Retinal pigment epithelial cell (primary cell): ENCODE data around the gene CPNE4.

Experiments used
- DNase-seq: peaks from one replicate; pipeline ENCODE4 v3.0.0-alpha.2; 2010; ENCODE audit warnings: low read depth
- H3K4me3 ChIP-seq: 2 replicates; pipeline ENCODE4 v1.5.1; 2011; ENCODE audit warnings: mild to moderate bottlenecking, low read length, control low read depth, moderate library complexity
- CTCF ChIP-seq: conservative IDR thresholded peaks from 2 replicates; pipeline ENCODE4 v1.5.1; 2011; ENCODE audit warnings: low read depth, low read length, control low read depth, inconsistent platforms

CPNE4 gene

GRCh38 chr3:131840156-131840797 is 194.5 kb downstream of the CPNE4 start:
- no peak overlapping the region for H3K4me3 ChIP-seq
- DNase-seq: peak; percentile 1
- no peak for TF ChIP-seq CTCF

GRCh38 chr3:131835906-131836305 is 198.9 kb downstream of the CPNE4 start:
- no peak for TF ChIP-seq CTCF
- DNase-seq: no peak
- H3K4me3 ChIP-seq: no peak overlapping the region

- TF ChIP-seq CTCF: no peak
- DNase-seq: no peak
- H3K4me3 ChIP-seq: no peak overlapping the region
Observed at GRCh38 chr3:131831608-131832007, 203.2 kb downstream of the CPNE4 start.

GRCh38 chr3:131821191-131821762 is 213.5 kb downstream of the CPNE4 start:
- H3K4me3 ChIP-seq: no peak overlapping the region
- DNase-seq: no peak
- TF ChIP-seq CTCF: no peak

GRCh38 chr3:131819381-131820055 is 215.3 kb downstream of the CPNE4 start:
- H3K4me3 ChIP-seq: no peak overlapping the region
- TF ChIP-seq CTCF: no peak
- DNase-seq: no peak

GRCh38 chr3:131812433-131812832 is 222.4 kb downstream of the CPNE4 start:
- no peak for TF ChIP-seq CTCF
- DNase-seq: no peak
- H3K4me3 ChIP-seq: no peak overlapping the region

GRCh38 chr3:131811481-131811880 is 223.3 kb downstream of the CPNE4 start:
- no peak for TF ChIP-seq CTCF
- no peak overlapping the region for H3K4me3 ChIP-seq
- DNase-seq: no peak
